Measurements from ENCODE around the gene XRCC5.

- TF ChIP-seq POLR2A (IDR thresholded peaks at IDR 0.05) (no peak), CTCF (IDR thresholded peaks at IDR 0.05) (no peak)
Observed at GRCh38 chr2:216235896-216236295, 126.7 kb downstream of the XRCC5 start.
